NCI-H524 (cell line): ENCODE data around the gene PACSIN2.
"Not testable (repeated sequence)": the region's sequence is repeated elsewhere in the genome, so short reads cannot be mapped to it uniquely, and the experiment has no call there.

Experiments used
- DNase-seq, 2 experiments: peaks; one replicate each; lab custom pipeline; 2025; lab: John Stamatoyannopoulos, UW

Gene PACSIN2, protein sequence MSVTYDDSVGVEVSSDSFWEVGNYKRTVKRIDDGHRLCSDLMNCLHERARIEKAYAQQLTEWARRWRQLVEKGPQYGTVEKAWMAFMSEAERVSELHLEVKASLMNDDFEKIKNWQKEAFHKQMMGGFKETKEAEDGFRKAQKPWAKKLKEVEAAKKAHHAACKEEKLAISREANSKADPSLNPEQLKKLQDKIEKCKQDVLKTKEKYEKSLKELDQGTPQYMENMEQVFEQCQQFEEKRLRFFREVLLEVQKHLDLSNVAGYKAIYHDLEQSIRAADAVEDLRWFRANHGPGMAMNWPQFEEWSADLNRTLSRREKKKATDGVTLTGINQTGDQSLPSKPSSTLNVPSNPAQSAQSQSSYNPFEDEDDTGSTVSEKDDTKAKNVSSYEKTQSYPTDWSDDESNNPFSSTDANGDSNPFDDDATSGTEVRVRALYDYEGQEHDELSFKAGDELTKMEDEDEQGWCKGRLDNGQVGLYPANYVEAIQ

DNA sequence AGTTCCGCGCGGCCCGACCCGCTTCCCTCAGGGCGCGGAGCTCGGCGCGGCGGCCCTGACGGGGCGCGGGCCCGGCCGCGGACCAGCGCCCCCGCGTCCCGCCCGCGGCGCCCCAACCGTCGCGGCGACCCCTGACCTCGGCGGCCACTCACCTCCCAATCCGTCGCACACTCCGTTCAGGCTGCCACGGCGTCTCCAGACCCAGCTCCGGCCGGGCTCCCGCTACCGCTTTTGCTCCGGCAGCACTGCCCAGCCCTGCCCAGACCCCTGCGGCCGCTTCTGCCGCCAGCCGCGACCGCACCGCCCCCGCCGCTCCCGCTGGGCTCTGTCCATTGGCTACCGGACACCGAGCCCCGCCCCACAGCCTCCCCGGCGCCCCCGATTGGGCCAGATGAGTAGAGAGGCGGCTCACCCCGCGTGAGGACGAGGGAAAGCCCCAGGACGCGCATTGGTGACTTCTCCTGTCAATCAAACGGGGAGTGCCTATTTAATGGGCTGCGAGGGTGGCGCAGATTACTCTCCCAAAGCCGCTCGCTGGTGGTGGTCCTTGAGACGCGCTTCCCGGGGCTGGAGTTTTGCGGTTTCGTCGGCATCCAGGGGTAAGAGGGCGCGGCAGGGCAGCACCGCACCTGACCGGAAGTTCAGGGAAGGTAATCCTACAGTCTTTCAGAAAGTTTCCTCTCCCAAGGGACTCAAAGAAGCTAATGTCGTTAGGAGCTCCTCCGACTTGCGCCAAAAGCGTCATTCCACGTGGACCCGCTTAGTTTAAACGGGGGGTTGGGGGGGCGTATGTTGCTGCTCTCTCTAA lies at the start of gene PACSIN2:
PACSIN2 (minus strand) TSS at position 281 of the 808 bp plus-strand sequence. CDS start 103,069 bp downstream, outside the sequence.
- DNase-seq, result peak; percentile 97 to 99

DNA sequence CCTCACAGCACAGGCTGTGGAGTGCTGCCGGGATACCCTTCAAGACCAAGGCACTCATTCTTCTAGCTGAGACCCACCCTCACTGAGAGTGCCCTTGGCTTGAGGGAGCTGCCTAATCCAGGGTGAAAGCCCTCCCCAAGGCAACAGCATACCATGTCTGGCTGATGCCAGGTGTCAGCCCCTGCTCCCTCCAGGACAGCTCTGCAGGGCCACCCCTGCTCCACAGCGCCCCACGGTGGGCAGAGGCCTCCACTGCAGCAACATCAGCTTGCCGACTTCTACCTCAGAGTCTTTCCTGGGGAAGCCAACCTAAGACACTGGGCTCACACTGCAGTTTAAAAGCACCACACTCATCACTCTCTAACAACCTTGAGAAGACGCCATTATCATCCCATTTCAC lies 45.2 kb upstream of the PACSIN2 start:
- peak; percentile 9 to 73 for DNase-seq

DNA sequence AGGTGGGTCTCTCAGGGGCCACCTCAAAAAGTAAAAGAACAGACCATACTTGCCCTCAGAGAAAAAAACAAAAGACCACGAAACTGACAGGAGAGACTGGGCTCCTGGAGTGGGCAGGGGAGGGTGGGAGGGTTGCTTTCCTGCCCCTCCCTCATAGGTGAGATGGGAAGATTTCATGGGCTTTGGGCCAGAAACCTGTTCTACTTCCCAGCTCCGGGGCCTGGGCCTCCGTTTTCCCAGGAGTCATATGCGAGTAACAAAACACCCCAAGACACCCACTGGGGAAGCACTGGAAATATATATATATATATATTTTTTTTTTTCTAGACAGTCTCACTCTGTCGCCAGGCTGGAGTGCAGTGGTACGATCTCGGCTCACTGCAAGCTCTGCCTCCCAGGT lies 42.7 kb upstream of the PACSIN2 start:
- no peak for DNase-seq

DNA sequence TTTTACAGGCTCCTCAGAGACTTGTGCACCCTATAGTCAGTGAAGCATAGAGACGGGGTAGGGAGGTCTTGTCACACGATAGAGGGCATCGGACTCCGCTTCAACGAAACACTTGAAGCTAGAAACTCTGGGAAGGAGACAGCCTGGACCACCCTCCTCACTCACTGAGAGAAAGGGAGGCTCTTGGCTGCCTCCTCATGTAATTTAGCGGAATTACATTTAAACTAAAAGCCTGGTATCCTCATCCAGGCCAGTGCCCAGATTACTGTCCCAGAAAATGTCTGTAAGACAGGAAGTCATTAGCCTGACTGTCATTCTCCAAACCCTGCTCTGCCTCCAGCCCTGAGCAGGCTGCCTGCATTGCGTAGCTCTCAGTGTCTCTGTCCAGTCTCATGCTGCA lies 38.2 kb upstream of the PACSIN2 start:
- no peak for DNase-seq

DNA sequence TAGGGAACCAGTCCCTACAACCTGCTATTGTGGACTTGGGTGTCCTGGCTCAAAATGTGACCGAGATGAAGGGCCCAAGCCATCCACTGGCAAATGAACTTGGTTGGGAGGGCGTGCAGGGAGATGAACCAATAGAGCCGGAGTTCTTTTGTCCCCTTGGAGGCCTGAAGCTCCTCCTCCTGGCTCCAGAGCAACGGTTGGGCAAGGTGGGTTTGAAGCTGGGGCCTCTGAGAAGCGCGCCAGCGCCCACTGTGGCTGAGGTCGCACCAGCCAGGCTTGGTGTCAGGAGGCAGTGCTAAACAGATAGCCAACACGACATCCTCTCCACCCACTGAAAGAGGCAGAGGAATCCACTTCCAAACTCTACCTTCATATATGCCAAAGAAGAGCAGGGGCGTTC lies 36.0 kb upstream of the PACSIN2 start:
- no peak for DNase-seq

DNA sequence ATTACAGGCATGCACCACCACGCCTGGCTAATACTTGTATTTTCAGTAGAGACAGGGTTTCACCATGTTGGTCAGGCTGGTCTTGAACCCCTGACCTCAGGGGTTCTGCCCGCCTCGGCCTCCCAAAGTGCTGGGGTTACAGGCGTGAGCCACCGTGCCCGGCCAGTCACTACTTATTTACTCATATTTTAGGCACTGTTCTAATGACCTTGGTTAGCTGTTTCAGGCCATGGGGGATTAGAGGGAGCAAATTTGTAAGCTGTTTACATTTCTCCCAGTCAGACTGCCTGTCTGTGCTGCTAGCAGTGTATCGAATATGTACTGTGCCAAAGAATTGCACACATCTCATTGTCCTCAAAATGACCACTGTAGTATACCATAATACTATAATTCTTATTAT lies 32.7 kb upstream of the PACSIN2 start:
- no peak for DNase-seq

DNA sequence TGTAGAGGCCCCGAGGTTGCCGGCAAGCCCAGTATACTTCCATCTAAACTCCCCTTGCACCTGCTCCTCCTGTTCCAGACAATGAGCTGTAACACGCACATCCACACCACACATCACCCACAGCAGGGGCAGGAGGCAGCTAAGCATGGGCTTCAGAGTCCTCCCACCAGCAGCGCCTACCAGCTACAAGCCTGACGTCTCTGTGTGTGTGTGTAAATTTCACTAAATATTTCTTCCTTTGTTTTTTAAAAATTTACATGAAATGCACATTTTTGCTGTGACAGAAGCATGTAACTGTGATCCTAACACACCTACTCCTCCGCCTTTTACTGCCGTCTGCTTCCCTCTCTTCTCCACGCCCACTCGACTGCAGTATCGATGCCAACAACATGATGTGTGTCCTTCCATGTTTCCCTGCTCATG lies 29.4 kb upstream of the PACSIN2 start:
- no peak for DNase-seq

DNA sequence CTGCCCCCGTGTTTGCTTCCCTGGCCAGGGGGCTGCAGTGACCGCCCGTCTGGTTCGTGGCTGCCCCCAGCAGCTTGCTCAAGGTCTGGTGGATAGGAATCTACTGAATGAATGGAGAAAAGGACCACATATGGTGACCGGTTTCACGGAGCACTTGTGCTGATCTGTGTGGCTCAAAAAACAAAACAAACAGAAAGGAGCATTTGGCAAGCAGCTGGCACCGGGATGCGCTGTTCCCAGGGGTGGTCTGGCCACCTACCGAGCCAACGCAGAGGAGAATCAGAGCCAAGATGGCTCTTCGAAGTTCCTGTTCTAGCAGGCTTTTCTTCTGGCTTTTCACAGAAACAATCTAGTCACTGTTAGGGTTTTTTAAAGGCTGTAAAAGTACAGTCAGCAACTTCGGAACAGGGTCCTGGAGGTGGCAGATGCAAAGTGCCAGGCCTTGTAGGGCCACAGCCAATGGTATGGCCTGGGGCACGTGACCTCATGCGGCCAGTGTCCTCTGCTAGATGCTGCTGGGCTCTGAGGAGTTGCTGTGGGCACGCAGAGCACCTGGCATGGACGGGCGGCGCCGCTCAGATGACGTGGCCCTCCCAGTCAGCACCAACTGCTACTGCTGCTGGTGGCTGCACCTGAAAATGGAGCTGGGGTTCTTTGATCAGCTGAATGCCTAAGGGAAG lies 27.3 kb upstream of the PACSIN2 start:
- peak; percentile 73 to 91 for DNase-seq

DNA sequence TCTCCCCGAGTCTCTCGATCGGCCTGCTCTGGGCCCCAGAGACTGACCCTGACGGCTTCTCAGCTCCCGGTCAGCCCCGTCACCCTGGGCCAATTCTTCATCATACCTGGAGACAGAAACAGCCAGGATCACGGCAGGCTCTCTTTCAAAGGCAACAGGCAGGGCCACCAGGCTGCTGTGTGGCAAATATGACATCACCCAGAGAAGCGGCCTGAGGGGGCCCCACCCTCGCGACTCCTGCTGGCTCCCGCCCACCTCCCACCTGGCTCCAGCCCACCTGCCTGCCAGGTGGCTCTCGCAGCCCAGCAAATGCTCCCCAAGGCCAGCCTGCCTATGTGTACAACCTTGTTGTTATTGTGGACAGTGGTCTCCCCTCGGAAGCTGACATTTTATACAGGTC lies 24.9 kb upstream of the PACSIN2 start:
- DNase-seq, result no peak

DNA sequence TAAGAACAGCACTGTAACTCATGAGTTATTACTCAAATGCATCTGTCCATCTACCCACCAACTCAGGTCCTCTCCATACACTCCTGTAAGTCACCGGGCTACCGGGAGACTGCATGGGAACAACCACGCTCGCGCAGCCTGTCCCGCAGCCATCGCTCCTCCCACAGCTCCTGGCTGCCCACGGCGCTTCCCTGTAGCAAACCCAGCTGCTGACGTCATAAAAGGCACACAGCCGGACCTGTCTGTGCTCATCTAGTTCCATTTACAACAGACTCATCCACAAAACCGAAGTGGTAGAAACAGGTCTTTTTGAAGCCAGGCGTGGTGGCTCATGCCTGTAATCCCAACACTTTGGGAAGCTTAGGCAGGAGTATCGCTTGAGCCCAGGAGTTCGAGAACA lies 23.4 kb upstream of the PACSIN2 start:
- DNase-seq, result no peak

DNA sequence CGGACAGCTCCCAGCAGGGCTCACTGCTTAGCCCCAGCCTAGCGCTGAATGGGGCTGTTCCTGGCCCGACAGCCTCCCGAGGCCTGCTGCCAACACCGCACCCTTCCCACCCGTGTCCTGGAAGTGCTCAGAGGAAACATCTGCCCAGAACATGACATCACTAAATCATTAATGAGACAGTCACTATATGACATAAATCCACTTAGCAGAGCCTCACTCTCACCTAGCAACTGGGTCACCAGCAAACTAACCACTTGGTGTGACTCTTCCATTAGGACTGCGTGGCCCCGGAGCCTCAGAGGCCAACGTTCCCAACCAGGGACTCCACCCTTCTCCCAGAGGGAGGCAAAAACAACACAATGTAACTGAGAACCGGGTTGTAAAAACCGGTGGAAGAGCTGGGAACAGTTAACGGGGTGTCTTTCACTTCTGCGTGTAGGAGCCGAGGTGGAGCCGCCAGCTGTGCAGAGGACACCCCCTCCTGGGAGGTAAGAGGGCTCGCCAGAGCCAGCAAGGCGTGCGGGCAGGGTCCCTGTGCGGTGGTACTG lies 21.4 kb upstream of the PACSIN2 start:
- DNase-seq, result peak; percentile 12 to 20

DNA sequence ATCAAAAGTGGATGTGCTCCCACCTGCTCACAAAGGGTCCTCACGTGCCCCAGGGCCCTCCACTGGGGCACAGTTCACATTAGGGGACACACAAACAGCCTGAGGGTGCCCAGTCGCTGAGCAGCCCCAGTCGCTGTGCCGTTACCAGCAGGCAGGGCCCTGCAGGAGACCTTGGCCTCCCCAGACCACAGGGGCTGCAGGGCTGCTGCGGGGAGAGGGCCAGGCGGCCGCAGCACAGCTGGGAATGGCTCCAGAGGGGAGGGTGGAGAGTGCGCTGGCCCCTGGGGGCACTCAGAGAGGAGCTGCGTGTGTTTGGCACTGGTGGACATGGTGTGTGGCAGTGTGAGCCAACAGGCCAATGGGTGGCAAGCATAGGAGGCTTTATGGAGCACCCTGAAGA lies 20.3 kb upstream of the PACSIN2 start:
- DNase-seq, result no peak

DNA sequence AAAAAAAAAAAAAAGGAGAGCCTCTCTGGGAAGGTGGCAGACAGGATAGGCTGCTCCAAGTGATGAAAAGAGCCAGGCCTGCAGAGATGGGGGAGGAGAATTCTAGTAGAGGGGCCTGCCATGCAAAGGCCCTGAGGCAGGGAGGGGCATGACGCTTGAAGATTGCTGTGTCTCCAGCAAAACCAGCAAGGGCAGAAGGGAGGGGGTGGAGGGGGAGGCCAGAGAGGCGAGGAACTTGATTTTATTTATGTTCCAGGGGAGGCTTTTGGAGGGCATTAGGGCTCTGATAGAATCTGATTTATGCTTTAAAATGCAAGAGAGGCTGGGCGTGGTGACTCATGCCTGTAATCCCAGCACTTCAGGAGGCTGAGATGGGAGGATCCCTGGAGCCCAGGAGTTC lies 16.7 kb upstream of the PACSIN2 start:
- DNase-seq, result no peak

DNA sequence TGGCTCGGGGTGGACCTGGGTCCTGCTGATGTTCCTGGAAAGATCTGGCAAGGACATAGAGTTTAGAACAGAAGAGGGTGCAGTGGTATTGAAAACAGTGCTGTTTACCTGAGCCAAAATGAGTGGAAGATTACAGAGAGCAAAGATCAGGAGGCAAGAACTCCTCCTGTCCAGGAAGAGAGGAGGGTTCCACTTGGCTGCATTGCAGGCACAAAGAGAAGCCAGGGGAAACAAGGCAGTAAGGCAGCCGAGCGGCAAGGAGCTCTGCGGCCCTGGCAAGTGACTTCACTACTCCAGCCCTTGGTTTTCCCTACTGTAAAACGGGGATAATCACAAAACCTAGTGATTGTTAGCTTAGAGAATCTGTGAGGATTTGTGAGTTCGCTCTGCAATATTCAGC lies 3.7 kb upstream of the PACSIN2 start:
- no peak for DNase-seq

DNA sequence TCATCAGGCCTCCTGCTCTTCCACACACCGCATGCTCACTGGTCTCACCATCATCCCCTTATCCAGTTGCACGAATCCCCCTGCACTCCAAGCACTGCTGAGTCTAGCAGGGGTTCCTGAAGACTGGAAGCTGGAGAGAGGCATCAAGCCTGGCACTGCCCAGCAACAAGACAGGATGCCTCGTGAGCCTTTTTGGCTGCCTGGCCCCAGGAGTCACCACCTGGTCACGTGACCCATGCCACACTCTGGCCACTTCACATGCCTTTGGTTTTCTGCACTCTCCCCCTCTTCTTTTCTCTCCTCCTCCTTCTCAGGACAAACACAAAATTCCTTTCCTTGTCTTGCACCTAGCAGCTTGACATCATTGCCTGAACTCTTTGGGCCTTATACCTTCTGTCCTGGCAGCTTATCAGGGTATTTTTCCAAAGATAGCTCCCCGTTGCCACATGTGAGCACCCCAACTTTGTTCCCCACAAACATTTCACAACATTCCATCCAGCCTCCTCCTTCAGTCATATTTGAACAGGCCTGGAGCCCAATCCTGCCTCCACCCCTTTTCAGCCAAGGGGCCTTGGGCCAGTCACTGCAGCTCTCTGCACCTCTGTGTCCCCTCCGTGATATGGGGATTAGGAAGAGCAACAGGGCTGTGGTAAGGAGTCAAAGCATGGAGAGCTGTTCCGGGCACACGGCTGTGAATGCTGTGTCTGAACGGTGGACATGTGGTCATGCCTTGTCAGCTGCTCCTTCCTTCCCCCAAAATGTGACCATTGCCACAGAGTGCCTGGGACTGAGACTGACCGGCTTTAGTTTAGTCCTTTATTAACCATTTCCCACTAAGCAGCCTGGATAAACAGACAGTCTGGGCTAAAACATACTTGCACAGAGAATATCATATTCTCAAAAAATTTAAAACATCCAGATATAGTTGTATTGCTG lies 2.8 kb upstream of the PACSIN2 start:
- no peak for DNase-seq

DNA sequence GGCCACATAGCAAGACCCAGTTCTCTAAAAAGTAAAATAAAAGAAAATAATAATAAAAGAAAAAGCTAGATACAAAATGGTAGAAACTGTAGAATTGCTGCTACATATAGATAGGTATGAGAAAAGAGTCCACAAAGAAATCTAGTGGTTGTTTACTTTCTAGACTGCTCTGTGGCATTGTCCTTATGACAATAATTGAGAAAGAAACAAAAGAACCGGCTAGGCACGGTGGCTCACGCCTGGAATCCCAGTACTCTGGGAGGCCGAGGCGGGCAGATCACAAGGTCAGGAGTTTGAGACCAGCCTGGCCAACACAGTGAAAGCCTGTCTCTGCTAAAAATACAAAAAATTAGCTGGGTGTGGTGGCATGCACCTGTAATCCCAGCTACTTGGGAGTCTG lies 1.2 kb upstream of the PACSIN2 start:
- DNase-seq, result not testable (repeated sequence)

DNA sequence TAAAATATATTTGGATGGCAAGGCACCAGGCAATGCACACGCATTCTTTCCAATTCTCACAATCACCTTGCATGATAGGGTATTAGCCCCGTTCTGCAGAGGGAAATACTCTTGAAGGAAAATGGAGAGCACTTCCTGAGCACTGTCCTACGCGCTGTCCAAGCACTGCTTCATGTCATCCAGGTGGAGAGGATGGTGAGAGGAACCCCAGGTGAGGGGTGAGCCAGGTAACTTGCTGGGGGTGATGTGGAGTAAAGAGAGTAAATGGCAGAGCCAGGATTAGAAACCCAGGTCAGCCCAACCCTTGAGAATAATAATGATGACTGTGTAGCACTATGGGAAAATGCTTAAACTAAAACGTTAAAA lies 711 bp upstream of the PACSIN2 start:
- no peak for DNase-seq

DNA sequence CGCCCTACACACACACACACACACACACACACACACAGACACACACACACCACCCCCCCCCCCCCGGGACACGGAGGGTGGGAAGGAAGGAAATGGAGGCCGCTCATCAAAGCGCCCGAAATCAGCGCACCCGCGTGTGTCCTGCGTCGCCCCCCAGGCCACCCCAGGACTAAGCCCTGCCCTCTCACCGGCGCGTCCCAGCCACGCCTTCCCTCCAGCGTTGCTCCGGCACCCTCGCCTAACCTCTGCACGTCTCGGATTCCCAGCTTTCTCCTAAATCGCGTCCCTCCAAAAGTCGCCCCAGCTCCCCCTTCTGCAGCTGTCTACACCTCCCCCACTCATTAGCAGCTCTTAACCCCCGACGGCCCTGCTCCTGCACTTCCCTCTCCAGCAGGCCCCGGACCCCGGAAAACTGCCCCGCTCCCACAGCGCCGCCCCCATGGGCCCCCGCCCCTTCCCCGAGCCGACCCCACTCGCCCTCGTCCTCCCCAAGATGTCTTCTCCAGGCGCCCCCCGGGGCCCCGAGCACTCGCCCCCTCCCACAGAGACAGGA lies 557 bp downstream of the PACSIN2 start:
- DNase-seq, result peak in 1 of 2 experiments; percentile 38

DNA sequence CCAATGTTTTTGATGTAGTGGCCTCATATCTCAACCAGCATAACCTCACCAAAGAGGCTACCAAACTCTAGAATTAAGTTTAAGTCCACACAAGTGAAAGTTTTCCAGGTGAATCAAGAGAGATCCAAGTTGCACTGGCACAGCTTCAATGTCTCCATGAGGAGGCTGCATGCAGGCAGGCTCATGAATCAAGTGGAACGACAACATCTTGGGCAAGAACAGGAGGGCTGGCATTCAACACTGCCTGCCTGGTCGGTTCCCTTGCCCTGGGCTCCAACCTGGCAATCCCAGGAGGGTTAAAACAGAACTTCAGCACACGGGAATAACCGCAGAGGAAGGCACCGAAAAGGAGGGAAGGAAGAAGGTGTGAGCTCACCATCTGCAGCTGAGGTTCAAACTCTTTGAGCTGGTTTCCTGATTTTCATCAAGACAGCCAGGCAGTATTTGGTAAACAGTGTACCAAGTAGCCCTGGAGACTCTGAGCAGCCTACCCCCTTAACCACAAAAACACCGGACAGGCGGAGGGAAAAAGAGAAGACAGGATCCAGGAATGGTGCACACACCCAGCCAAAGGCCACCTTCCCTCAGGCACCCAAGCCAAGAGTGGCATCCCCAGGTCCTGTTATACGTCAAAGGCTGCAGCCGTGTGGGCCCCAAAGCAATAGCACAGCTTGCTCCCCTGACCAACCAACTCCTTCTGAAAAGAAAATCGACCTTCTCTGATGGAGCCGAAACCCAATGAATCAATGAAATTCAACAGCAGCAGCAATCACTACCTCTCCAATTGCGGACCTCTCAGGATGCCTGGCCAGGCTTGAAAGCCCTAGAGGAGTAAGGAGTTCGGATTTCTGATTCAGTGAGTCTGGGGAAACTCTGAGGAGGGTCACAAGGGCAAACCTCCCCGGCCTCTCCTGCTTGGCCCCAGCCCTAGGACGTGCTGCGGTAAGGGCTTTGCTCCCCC lies 1.3 kb downstream of the PACSIN2 start:
- no peak for DNase-seq

DNA sequence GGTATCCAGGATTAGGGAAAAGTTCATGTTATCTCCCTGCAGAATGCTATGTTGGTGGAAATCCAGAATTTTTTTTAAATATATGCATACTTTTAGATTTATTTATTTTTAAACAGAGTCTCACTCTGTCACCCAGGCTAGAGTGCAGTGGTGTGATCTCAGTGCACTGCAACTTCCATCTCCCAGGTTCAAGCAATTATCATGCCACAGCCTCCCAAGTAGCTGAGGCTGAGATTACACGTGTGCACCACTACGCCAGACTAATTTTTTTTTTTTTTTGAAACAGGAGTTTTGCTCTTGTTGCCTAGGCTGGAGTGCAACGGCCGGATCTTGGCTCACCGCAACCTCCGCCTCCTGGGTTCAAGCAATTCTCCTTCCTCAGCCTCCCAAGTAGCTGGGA lies 2.6 kb downstream of the PACSIN2 start:
- no peak for DNase-seq
